Measurements from ENCODE around the gene RAD51B.

Gene RAD51B

DNA sequence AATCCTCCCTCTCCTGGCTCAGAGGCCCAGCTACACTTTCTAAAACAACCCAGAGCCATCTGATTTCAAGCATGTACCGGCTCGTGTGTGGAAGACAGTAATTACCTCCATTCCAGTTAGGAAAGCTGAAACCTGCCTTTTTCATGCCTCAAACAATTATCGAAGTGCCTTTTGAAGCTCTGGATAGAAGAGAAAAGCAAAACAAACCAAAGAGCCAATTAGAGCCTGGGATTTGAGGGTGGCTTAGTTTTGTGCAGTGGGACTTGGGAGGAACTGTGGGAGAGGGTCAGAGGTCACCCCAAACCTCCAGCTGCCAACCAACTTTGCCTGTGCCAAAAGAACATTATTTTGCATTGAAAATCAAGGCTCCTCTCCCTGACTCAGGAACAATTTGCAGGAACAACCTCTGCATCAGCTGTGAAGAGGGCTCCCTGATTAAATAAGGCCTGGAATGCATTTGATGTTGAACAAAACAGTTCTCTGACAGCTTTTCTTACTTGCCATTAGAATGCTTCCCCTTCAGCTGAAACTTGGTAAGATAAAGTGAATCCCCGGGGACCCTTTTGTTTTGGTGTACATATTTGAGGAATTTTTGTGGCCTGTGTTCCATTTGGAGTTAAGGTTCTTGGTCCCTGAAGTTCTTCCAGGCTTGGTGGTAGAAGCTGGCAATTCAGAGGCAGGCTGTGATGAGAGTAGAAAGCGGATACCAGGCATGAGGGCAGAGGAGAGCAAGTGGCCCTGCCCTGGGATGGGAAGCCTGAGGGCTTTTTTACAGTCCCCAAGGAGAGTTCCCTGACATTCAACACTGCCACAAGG is 703.1 kb downstream of the RAD51B start:
- no peak for DNase-seq

DNA sequence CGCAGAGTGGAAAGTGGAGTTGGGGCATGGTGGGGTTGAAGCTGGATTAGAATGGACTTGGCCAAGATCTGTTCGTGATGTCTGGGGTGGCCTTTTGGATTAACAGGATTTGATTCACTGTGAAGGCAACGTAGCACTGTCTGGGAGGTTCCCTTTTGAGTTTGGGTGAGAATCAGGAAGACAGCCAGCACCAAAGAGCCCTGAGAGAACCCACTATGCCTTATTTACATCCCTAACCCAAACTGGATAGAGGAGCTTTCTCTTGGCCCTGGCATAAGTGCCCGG is 703.7 kb downstream of the RAD51B start:
- no peak for DNase-seq

DNA sequence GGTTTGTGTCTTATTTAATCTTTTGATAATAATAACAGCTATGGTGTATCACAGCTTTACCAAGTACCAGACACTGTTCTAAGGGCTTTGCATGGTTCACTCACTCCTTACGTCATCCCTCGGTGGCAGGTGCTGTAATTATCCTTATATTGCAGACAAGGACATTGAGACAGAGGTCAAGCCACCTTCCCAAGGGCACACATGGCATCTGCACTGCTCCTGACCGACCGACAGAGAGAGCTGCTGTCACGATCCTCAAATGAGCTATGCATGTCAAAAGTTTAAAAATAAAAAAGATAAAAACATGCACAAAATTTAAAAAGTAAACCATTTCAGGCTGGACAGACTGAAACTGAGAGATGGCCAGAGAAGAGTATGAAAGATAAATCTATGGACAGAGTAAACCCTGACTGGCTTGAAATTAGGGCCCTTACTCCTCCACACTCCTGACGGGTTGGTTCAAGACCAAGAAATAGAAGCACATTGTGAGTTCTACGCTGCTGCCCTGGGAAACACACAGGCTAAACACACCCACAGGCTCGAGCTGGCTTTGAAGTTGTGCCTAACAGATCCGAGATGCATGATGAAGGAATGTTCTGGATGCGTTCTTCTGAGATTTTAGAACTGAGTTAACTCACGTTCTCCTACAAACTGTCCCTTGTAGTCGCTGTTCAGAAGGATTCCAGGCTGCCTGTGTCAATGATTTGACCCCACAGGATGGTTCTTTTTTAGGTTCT is 704.6 kb downstream of the RAD51B start:
- DNase-seq = no peak

DNA sequence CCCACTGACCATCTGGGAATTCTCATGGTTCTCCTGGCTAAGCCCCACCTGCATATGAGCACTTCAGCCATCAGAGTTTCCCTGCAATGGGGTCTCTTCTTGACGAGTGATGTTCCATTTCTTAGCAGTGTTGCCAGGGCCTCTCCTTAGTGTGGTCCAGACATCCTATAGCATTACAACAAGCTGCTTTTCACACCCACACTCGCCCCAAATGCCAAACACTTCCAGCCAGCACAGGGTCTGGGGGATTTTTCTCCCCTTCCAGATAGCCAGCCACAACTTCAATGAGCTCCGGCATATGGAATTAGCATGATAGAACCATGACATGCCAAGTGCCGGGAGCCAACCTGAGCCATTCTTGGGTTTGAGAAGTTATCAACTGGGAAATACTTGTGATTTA is 705.9 kb downstream of the RAD51B start:
- no peak for DNase-seq

DNA sequence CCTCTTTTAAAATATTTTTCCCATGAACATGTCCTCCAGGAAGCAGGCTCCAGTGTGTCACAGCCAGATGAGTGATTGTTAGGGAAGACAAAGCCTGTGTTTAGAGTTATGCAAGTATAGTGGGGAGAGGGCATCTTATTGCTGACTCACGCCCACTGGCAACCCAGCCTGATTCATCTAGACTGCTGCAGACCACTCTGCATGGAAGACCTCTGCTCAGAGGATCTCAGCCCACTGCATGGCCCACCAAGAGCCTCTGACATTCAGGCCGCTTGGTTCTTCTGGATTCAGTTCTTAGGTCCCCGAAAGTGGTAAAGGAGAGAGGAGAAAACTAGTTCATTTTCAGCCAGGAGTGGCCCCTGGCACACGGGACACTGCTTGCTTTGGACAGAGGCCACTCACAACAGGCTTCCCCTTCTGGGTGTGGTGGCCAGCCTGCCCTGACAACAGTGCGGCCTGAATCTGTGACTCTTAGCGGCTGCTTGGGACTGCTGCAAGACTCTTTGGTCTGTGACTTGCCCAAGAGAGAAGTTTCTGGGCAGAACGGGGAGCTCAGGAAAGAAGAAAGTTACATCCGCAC is 707.0 kb downstream of the RAD51B start:
- DNase-seq = no peak

DNA sequence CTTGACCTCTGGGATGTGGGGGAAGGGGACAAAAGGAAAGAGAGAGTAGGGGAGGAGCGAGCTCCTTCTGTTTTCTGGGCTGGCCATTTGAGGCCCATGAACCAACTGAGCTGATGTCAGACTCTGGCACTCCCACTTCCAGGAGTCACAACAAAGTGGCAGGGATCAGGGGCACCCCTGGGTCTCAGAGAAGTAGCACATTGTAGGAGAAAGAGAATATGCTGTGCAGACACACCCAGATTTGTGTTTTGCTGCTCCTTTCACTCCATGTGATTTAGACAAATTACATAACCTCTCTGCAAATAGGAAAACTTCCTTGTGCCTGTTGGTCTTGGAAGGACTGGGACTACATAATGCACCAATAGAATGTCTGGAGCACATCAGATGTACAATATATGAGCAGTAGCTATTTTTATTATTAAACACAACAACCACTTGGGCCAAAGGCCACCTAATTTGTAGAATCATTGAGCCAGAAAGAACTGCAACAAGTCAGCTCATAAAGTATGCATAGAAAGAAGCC is 707.8 kb downstream of the RAD51B start:
- DNase-seq = no peak

DNA sequence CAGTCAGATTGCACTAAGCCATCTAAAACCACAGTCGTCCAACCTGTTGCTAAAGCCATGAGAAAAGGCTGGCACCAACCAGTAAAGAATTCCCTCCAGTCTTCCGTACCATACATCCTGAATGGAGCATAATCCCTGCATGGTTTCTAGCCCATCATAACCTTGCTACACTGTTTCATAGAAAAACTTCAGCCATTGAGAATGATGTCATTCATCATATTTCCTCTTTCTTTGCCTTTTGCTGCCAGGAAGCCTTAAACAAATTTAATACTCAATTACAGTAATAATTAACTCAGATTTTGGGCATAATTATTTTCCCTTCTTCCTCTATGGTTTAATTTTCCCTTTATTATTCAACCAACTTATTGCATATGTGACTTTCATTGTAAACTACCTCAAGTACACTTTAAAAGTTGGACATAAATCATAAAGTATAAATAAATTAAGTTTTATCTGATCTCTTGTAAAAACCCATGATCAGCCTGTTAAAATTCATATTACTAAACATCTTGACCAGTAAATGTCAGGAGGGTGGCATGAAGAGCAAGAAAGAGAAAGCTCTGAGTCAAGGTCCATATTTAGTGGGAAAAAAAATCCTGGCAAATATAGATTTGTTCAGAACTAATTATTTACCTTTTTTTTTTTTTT is 708.6 kb downstream of the RAD51B start:
- DNase-seq = no peak

DNA sequence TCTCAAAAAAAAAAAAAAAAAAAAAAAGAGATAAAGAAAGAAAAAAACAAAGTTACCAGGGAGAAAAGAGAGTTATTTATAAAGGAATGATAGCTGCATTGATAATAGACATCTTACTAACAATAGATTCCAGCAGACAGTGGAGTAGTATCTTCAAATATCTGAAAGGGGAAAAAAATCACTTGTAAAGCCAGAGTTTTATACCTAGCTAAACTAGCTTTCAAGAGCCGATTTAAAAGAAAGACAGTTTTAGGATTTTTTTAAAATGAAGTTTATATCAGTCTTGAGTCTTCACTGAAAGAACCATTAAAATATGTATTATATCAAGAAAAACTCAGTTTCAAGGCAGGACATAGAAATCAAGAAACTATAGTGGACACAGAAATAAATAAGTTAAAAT is 710.9 kb downstream of the RAD51B start:
- DNase-seq = no peak

DNA sequence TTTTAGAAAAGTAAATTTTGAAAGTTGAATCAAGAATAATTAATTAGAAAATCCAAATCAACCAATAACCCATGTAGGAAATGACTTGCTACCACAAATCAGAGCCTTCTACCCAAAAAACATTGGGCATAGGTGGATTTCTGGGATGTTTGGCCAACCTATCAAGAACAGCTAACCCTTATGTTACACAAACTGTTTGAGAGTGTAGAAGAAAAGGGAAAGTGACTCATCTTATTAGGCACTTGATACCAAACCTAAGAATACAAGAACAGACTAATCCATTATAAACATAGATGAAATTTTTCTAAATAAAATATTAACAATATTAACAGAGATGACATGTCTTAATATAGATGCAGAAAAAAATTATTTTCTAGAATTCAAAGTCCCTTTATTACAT is 712.9 kb downstream of the RAD51B start:
- DNase-seq = no peak

DNA sequence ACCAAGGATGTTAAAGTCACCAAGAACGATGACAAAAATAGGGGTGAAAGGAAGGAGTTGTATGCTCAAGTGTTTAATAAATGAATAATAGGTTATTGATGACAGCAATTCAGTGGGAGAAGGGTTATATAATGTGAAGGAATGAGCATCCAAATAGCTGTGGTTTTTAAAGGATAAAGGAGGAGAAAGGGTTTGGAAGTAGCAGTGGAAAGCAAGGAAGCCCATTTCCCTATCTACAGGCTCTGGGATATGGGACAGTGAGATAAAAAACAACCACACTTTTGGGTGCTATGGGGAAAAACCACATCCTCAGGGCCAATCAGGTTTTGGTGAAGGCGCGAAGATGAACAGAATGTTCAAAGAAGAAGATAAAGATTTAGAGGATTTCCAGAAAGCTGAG is 714.7 kb downstream of the RAD51B start:
- no peak for DNase-seq

DNA sequence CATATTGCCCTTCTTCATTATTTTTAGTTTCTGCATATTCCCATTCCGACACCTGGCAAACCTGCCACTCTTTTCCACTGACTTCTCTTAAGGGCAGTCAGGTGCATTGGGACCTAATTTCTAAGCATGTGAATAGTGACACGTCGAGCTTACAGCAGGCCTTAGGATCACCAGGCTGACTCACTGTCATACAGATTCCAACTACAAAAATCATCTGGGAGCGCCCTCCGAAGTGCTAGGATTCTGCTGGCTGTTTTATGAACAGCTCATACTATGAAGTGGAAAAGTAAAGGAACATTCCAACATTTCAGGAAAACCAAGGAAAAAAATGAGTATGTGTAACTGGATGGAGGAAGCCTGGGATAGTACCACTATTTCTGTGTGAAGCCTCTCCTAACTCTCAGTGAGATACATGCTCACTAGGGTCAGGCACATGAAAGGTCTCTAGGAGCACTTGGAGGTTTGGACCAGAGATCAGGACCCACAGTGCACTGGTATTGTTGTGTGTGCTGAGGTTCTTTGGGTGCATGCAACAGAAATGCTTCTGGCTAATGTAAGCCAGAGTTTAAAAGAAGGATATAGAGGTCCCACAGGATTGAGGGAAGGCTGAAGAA is 715.9 kb downstream of the RAD51B start:
- DNase-seq = no peak

DNA sequence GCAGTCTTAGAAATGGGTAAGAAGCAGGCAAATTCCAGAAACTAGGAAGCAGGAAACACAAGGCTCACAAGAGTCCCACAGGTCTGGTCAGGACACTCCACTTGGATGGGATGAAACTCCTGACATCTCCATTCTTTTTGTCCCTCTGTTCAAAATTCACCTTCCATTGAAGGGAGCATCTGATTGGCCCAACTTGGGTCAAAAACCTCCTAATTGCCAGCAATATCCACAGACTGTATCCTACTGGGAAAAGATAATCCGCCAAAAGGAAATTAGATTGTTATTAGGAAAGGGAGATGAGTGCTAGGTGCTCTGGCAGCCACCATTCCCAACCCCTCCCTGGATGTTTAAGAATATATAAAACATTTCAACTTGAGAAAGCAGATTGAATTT is 716.4 kb downstream of the RAD51B start:
- DNase-seq = no peak

DNA sequence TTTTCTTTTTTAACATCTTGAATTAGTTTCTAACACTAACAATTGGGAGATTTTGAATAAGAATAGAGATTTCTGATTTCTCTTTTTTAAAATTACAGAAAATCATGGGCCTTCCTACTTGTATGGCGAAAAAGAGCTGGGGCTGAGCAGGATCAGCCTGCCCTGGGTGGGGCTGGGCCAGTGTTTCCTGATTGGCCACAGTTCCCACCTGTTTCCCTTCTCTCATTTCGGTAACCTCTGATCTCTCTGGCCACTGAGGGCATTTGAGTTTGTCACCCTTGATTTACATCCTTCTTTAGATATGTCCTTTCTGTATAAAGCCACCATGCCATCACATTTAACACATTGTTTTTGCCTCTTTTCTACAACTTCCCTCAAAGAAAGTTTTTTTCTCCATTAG is 719.1 kb downstream of the RAD51B start:
- DNase-seq = no peak

DNA sequence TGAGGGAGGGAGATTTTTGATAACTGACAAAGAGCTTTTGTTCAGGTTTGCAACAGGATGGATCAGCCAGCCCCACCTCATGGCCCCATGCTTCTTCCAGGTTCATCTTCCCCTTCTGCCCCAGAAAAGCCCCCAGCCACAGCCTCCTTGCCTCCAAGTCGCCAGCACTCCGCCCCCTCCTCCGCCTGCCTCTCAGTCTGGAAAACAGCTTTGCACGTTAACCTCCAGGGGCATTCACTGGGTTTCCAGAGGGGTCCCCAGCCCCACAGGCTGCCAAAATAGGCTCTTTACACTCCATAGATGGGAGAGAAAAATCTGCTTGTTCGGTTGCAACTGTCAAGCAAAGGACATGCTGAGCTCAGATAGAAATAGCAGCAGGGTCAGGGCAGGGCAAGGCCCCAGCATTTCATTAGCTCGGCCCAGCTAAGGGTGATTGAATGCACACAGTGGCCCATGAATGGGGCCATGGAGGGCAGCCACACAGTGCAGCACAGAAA is 719.7 kb downstream of the RAD51B start:
- no peak for DNase-seq

DNA sequence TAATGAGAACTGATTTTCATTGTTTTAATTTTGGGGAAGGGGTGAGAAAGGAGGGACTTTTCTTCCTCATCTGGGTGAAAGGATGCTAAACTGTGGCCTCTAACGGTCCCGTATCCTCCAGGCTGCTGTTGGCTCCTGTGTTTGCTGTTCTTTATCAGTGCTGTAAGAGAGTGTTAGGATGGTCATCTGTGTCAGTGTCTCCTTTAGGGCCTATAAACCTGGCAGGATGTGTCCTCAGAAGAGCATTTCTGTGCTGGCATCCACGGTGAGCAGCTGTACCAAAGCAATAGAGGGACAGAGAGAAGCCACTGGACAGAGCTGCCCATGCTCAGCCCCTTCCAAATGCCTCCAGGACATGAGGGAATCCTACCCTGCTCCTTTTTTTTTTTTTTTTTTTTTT is 720.2 kb downstream of the RAD51B start:
- no peak for DNase-seq

DNA sequence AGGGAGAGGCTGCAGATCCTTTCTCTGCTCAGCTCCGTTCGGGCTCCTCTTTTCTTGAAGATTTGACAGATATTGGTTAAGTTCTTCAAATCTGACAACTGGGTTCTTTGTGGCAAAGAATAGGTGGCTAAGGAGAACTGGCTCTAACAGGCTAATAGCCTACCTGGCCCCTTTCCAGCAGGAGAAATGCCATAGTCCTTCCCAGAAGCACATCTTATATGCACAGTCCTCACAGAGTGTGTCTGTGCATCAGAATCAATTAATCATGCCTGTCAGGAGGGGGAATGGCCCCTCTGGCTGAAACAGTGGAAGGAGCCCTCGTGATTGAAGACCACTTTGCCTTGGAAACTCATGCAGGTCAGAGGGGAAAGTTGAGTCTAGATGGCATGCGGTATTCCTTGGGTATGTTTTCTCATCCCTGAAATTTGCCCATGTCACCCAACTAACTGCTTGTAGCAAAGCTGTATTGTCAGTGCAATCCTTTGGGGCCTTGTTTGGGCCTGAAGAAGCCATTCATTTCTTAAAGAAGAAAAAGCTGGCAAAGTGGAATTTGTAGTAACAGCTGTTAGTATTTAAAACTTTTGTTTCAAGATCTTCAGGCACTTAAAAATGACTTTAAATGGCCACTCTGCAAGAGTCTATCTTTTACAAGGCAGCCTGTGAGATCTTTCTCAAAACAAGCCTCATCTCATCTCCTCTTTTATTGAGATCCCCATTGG is 721.8 kb downstream of the RAD51B start:
- no peak for DNase-seq

DNA sequence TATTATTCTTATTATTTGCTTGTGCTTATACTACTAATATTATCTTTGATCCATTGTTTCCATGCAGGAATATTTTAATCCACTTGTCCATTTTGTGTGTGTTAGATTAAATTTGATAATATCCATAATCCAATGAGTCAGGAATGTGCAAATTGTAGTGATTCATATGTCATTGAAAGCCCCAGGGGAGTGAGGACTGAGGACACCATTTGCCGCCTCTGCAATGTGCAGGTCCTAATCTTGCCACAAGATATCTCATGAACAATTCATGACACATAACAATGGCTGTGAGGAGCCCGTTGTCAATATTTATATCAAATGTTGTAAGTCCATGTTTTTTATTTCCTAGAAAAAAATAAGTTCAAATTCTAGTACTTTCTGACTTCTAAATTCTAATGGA is 722.8 kb downstream of the RAD51B start:
- DNase-seq = no peak

DNA sequence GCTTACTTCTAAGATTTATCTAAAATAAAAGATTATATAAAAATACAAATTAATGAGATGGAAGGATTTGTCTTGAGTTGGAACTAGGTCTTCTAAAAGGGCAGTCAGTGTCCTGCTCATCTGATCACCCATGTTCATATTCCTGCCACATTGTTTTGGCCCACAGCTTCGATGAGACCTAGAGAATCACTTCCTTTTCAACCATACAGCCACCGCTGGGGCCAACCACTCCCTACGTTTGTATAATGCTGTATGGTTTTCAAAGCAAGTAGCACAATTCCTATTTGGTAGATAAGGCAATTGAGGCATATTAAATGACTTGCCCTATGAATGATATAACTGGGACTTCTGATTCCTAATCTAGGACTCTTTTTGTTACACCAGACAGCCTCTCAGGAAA is 723.9 kb downstream of the RAD51B start:
- DNase-seq = no peak

DNA sequence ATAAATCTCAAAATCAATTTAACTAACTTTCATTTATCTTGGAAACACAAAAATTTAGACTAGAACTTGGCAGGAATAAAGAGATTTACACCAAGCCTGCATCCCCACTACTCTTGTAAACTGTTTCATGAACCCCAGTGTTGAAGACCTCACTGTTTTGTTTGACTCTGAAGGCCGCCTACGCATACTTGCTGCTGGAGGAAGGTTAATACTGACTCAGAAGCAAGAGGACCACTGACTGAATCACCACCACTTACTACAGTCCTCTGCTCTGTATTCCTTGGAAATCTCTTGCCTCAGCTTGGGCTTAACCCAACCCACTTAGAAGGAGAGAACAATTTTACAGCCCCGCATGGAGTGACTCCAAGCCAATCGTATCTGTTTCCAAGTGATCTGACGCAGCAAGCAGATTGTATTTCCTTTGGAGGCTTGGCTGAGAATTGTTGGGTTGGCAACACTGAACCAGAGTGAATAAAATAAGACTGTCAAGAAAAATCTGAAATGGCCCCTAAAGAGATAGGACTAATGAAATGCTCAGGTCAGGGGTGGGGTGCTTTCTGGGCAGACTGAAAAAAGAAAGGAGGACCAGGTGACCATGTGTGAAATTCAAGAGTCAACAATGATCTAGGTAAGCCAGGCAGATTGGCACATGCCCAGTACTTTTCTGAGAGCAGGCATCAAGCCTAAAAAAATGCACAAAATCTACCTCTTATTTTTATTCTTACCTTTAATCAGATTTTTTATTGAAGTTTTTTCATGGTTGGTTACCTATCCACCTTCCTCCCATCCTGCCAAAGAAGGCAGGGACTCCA is 724.7 kb downstream of the RAD51B start:
- no peak for DNase-seq

DNA sequence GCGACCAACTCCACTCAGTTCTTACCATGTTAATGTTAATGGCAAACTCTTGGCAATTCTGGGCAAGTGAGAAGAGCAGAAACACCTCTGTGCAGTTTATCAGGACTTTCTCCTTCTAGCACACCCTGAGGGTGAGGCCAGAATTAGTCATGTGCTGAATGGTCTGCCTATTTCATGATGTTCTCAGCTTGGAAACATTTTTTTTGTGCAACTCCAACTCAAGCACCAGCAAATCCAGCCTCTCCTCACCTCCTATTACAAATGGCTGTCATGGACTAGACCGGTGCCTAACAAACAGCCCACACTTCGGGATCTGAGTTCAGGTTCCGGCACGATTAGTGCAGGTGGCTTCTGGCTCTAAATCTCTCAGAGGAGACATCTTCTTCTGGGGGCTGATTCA is 727.3 kb downstream of the RAD51B start:
- no peak for DNase-seq
